Left lung (tissue), 10 donors: Measurements from ENCODE around the gene SLC19A1. TPM values are rescaled to one million over a fixed set of nuclear protein-coding genes. Genes with fewer than 3 reads are reported as not detected.
"Not testable (repeated sequence)": the region's sequence is repeated elsewhere in the genome, so short reads cannot be mapped to it uniquely, and the experiment has no call there.

ENCODE experiments used
- ATAC-seq: fragments of 200-7000 bp; cut with Tn5 transposase; one replicate; pipeline ENCODE4 v1.9.1; 2020; ENCODE audit warnings: moderate library complexity
- DNase-seq, 4 donors: peaks; one replicate each; pipeline ENCODE4 v3.0.0-alpha.2; 2013 to 2020
- H3K27ac ChIP-seq, 2 donors: fragments of 200-600 bp; sonication (generic) in 1 of 2; one replicate each; pipeline versions ENCODE4 v1.5.0 to v1.8.0; 2020 to 2021
- H3K27me3 ChIP-seq, 2 donors: fragments of 200-600 bp; sonication (generic) in 1 of 2; one replicate each; pipeline versions ENCODE4 v1.5.0 to v1.8.0; 2020 to 2021
- H3K36me3 ChIP-seq, 2 donors: fragments of 200-600 bp; sonication (generic) in 1 of 2; one replicate each; pipeline versions ENCODE4 v1.5.0 to v1.8.0; 2020 to 2021
- H3K4me1 ChIP-seq, 2 donors: fragments of 200-600 bp; one replicate each; pipeline ENCODE4 v1.8.0; 2021
- H3K4me3 ChIP-seq, 2 donors: fragments of 200-600 bp; sonication (generic) in 1 of 2; one replicate each; pipeline versions ENCODE4 v1.5.0 to v1.8.0; 2020 to 2021; ENCODE audit warnings: mild to moderate bottlenecking in 1 of 2
- H3K9me3 ChIP-seq, 2 donors: fragments of 200-600 bp; sonication (generic) in 1 of 2; one replicate each; pipeline versions ENCODE4 v1.5.0 to v1.8.0; 2020 to 2021
- CTCF ChIP-seq, 2 donors: fragments of 200-600 bp; sonication (generic) in 1 of 2; IDR thresholded peaks; one replicate each; pipeline versions ENCODE4 v1.5.0 to v1.8.0; 2021; ENCODE audit warnings: antibody characterized with exemption in 2 of 2
- intact Hi-C, 2 donors: fragments of 100-400 bp; cut with DNase I; formaldehyde crosslinking; loops; one replicate each; pipeline versions ENCODE4 v1.11.2 to v1.14.2; 2022
- polyA plus RNA-seq, 6 donors: library from polyadenylated mRNA; unstranded; fragments of 120-200 nt; gene quantifications; one replicate each; pipeline ENCODE4 v1.2.1, GENCODE V29; 2013; ENCODE audit not compliant: insufficient read length in 6 of 6
- total RNA-seq, 2 donors: library from RNA; stranded (reverse); fragmentation: NEBNext Ultra II Directional; extraction: Animal tissue kit (Norgen Biotek cat#: 25700); gene quantifications; one replicate each; pipeline ENCODE4 v1.2.1, GENCODE V29; 2021
- donor health status: DM: no; HTN: yes; CAD: no.
- donor health status: DM: no; HTN: no; CAD: no.

The SLC19A1 gene
- total and polyA plus RNA-seq, 8 donors = 22.4 to 50.4 (median 27.2) TPM

DNA sequence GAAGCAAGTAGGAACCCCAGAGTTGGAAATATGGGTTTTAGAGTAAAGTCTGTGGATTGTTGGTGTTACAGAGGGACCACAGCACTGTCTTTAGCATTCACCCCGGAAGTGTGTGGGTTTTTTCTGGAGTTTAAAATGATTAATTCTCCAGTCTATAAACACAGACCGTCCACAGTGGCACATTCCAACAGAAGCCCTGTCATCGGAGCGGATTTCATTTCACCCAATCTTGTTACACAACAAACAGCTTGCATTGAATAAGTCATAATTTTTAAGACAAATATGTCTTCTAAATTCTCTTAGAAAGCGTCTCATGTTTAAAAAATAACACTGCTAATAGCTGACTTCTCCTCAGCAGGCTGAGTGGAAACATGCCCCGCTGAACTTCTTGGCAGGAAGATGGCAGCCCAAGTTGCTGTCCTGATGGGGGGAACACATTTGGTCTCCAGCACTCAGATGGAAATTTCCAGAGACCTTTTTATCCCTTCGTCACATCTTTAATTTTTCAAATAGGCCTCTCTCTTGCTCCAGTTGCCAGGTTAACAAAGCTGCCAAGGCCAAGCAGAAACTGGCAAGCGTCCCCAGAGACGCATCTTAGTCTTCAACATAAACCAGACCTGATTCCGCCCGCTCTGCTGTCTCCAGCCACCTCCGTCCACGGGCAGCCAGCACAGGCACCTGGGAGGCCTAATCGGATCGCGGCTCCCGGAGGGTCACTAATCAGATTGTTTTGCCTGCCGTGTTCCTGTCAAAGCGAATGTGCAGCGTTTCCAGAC lies 28.8 kb upstream of the SLC19A1 start:
- H3K27ac ChIP-seq = no peak overlapping the region

DNA sequence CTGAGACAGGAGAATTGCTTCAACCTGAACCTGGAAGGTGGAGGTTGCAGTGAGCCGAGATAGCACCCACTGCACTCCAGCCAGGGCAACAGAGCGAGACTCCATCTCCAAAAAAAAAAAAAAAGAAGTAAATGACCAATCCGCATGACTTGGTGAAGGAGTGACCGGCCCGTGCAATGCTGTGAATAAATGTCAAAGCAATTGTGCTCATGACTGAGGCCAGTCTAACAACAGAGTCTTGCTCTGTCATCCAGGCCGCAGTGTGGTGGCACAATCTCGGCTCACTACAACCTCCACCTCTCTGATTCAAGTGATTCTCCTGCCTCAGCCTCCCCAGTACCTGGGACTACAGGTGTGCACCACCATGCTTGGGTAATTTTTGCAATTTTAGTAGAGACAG lies 27.8 kb upstream of the SLC19A1 start:
- Histone ChIP-seq H3K27me3 (peaks cover 0 to 14% of the 10 kb centered on the region in 2 donors), H3K4me1 (no peaks in the 10 kb centered on the region), H3K9me3 (no peaks in the 10 kb centered on the region), H3K27ac (no peak overlapping the region), H3K36me3 (no peaks in the 10 kb centered on the region), H3K4me3 (no peak overlapping the region)
- intact Hi-C loops = no loop called here
- ATAC-seq (no peak), DNase-seq (no peak)
- no peak for TF ChIP-seq CTCF (IDR thresholded peaks at IDR 0.05)

More for the DNA sequence above, 28.8 kb upstream of the SLC19A1 start:
- H3K9me3 ChIP-seq = no peaks in the 10 kb centered on the region
- intact Hi-C loops = no loop called here
- DNase-seq (peak in 1 of 4 donors; percentile 61), ATAC-seq (no peak)
- no peaks in the 10 kb centered on the region for H3K36me3 ChIP-seq
- H3K27me3 ChIP-seq = peaks cover 0 to 17% of the 10 kb centered on the region in 2 donors
- TF ChIP-seq CTCF (IDR thresholded peaks at IDR 0.05) = no peak
- no peaks in the 10 kb centered on the region for H3K4me1 ChIP-seq
- H3K4me3 ChIP-seq = no peak overlapping the region

DNA sequence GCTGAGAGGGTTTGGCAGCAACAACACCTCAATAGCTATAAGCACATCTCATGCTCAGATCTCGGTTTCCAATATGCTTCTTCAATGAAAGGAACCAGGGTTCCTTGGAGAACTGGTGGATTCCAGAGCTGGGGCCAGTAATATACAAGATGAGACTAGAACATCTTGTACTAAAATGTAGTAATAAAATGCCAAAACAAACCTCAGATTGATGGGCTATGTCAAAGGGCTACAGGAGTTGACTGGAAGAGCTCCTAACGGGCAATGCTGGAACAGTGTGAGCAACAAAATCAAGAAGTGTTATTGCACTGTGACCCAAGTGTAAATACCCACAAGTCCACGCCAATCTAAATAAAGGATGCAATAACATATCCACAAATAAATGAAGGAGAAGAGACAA lies 26.1 kb upstream of the SLC19A1 start:
- H3K27me3 ChIP-seq = peaks cover 0 to 18% of the 10 kb centered on the region in 2 donors
- H3K4me1 ChIP-seq = no peaks in the 10 kb centered on the region
- no peak for ATAC-seq
- no peak overlapping the region for H3K27ac ChIP-seq
- H3K9me3 ChIP-seq = no peaks in the 10 kb centered on the region
- intact Hi-C loops = no loop called here
- H3K4me3 ChIP-seq = no peak overlapping the region
- no peaks in the 10 kb centered on the region for H3K36me3 ChIP-seq
- no peak for DNase-seq
- no peak for TF ChIP-seq CTCF (IDR thresholded peaks at IDR 0.05)

GRCh38 chr21:45564137-45564536 lies 21.9 kb upstream of the SLC19A1 start:
- H3K4me1 ChIP-seq, ATAC-seq, H3K9me3 ChIP-seq, H3K27ac ChIP-seq, H3K4me3 ChIP-seq, intact Hi-C loops, DNase-seq, H3K36me3 ChIP-seq: not testable (repeated sequence)
- H3K27me3 ChIP-seq = peaks cover 0 to 29% of the 10 kb centered on the region in 2 donors

- H3K27ac ChIP-seq = no peak overlapping the region
Observed at GRCh38 chr21:45562965-45563364, 20.7 kb upstream of the SLC19A1 start.

More at GRCh38 chr21:45562965-45563364, 20.7 kb upstream of the SLC19A1 start:
- peak overlapping the region; percentile 12 to 21 for H3K4me3 ChIP-seq
- no peaks in the 10 kb centered on the region for H3K36me3 ChIP-seq
- DNase-seq = no peak
- H3K27me3 ChIP-seq = peaks cover 0 to 29% of the 10 kb centered on the region in 2 donors
- no peaks in the 10 kb centered on the region for H3K9me3 ChIP-seq
- H3K4me1 ChIP-seq = no peaks in the 10 kb centered on the region
- intact Hi-C loops = no loop called here
- TF ChIP-seq CTCF (IDR thresholded peaks at IDR 0.05) = no peak
- peak; percentile 80 for ATAC-seq
